SK-N-MC (cell line): ENCODE measurements around the gene RNF17.

Source experiments
- DNase-seq: peaks from one replicate; pipeline ENCODE4 v3.0.0-alpha.2; 2011; ENCODE audit warnings: low read depth, low spot score
- H3K27ac ChIP-seq: fragments of 200-600 bp; sonication (generic); 2 replicates; pipeline ENCODE4 v1.5.1; 2016; ENCODE audit warnings: mixed run types
- H3K36me3 ChIP-seq: fragments of 200-600 bp; sonication (generic); 2 replicates; pipeline ENCODE4 v1.6.1; 2017; ENCODE audit warnings: antibody characterized with exemption, low read length, mixed read lengths; ENCODE audit not compliant: insufficient read depth
- H3K4me3 ChIP-seq: fragments of 200-600 bp; sonication (generic); 2 replicates; pipeline ENCODE4 v1.5.1; 2016
- H3K9ac ChIP-seq: fragments of 200-600 bp; sonication (generic); 2 replicates; pipeline ENCODE4 v1.8.0; 2017; ENCODE audit warnings: mixed run types, mixed read lengths; ENCODE audit not compliant: insufficient read length
- H3K9me3 ChIP-seq: fragments of 200-600 bp; sonication (generic); 2 replicates; pipeline ENCODE4 v1.6.1; 2017; ENCODE audit warnings: low read depth, mild to moderate bottlenecking, antibody characterized with exemption, low read length, moderate library complexity, mixed read lengths
- EZH2 ChIP-seq: fragments of 200-600 bp; sonication (generic); IDR thresholded peaks from one replicate; pipeline ENCODE4 v1.6.1; 2017; ENCODE audit warnings: antibody characterized with exemption
- FOXP2 ChIP-seq: optimal IDR thresholded peaks from 2 replicates; pipeline ENCODE3; 2011; ENCODE audit warnings: mild to moderate bottlenecking, moderate library complexity; ENCODE audit not compliant: insufficient read depth; ENCODE audit errors: extremely low read length, control extremely low read depth
- POLR2AphosphoS5 ChIP-seq: IDR thresholded peaks from 2 replicates; pipeline ENCODE4 v1.6.1; 2012; ENCODE audit warnings: mild to moderate bottlenecking, low read depth, low read length, borderline replicate concordance

RNF17 gene

GRCh38 chr13:24877531-24877930 is 113.6 kb downstream of the RNF17 start:
- Histone ChIP-seq H3K4me3 (no peak overlapping the region), H3K9ac (no peak overlapping the region), H3K9me3 (no peaks in the 10 kb centered on the region), H3K36me3 (peaks cover 5% of the 10 kb centered on the region), H3K27ac (no peak overlapping the region)
- TF ChIP-seq POLR2AphosphoS5 (no peak), FOXP2 (no peak), EZH2 (no peak)
- DNase-seq: no peak

GRCh38 chr13:24878340-24878739 is 114.4 kb downstream of the RNF17 start:
- Histone ChIP-seq H3K4me3 (no peak overlapping the region), H3K36me3 (peaks cover 12% of the 10 kb centered on the region), H3K27ac (no peak overlapping the region), H3K9ac (no peak overlapping the region), H3K9me3 (no peaks in the 10 kb centered on the region)
- TF ChIP-seq EZH2 (no peak), POLR2AphosphoS5 (no peak), FOXP2 (no peak)
- DNase-seq: no peak

GRCh38 chr13:24882665-24883064 is 118.7 kb downstream of the RNF17 start:
- no peak for DNase-seq
- no peak overlapping the region for H3K27ac ChIP-seq
- H3K36me3 ChIP-seq: peaks cover 31% of the 10 kb centered on the region
- H3K9me3 ChIP-seq: no peaks in the 10 kb centered on the region
- H3K9ac ChIP-seq: no peak overlapping the region
- no peak for TF ChIP-seq FOXP2
- no peak for TF ChIP-seq EZH2
- no peak for TF ChIP-seq POLR2AphosphoS5
- no peak overlapping the region for H3K4me3 ChIP-seq

GRCh38 chr13:24887759-24888158 is 123.8 kb downstream of the RNF17 start:
- TF ChIP-seq FOXP2 (no peak), EZH2 (no peak), POLR2AphosphoS5 (no peak)
- H3K36me3 ChIP-seq: peaks cover 28% of the 10 kb centered on the region
- H3K27ac ChIP-seq: no peak overlapping the region

GRCh38 chr13:24888291-24888931 is 124.4 kb downstream of the RNF17 start:
- Histone ChIP-seq H3K9ac (no peak overlapping the region), H3K4me3 (no peak overlapping the region), H3K27ac (no peak overlapping the region), H3K9me3 (no peaks in the 10 kb centered on the region), H3K36me3 (peaks cover 23% of the 10 kb centered on the region)
- no peak for TF ChIP-seq EZH2
- no peak for TF ChIP-seq POLR2AphosphoS5
- TF ChIP-seq FOXP2: no peak
- DNase-seq: no peak

More at GRCh38 chr13:24887759-24888158, 123.8 kb downstream of the RNF17 start:
- Histone ChIP-seq H3K9me3 (no peaks in the 10 kb centered on the region), H3K4me3 (no peak overlapping the region), H3K9ac (no peak overlapping the region)
- DNase-seq: no peak

- peaks cover 10% of the 10 kb centered on the region for H3K36me3 ChIP-seq
- DNase-seq: no peak
- H3K9me3 ChIP-seq: no peaks in the 10 kb centered on the region
- no peak overlapping the region for H3K9ac ChIP-seq
- no peak for TF ChIP-seq POLR2AphosphoS5
- TF ChIP-seq EZH2: no peak
- no peak for TF ChIP-seq FOXP2
- H3K4me3 ChIP-seq: no peak overlapping the region
- H3K27ac ChIP-seq: no peak overlapping the region
Observed at GRCh38 chr13:24890256-24890655, 126.3 kb downstream of the RNF17 start.

GRCh38 chr13:24891476-24892108 is 127.6 kb downstream of the RNF17 start:
- Histone ChIP-seq H3K36me3 (peaks cover 6% of the 10 kb centered on the region; the same call in 1 of the 2 replicates), H3K27ac (no peak overlapping the region), H3K9me3 (no peaks in the 10 kb centered on the region), H3K9ac (no peak overlapping the region), H3K4me3 (no peak overlapping the region)
- TF ChIP-seq FOXP2 (no peak), POLR2AphosphoS5 (no peak), EZH2 (no peak)
- no peak for DNase-seq

- TF ChIP-seq FOXP2: no peak
- no peak for TF ChIP-seq EZH2
- no peak for TF ChIP-seq POLR2AphosphoS5
- Histone ChIP-seq H3K9ac (no peak overlapping the region), H3K36me3 (peaks cover 17% of the 10 kb centered on the region; the same call in 1 of the 2 replicates), H3K9me3 (no peaks in the 10 kb centered on the region), H3K4me3 (no peak overlapping the region), H3K27ac (no peak overlapping the region)
- DNase-seq: no peak
Observed at GRCh38 chr13:24892829-24893228, 128.9 kb downstream of the RNF17 start.
